Neural cell (in vitro differentiated cells): ENCODE measurements around the gene HERPUD2. TPM values are rescaled to one million over a fixed set of nuclear protein-coding genes. Genes with fewer than 3 reads are reported as not detected.

Source experiments
- H2AFZ ChIP-seq: fragments of 200-600, 300-800 bp; sonication (generic), shearing (Covaris generic); 2 replicates; pipeline ENCODE4 v1.6.0; 2014; ENCODE audit warnings: low read depth, mild to moderate bottlenecking, antibody characterized with exemption, low read length, moderate library complexity
- H3F3A ChIP-seq: fragments of 200-600 bp; shearing (Covaris generic); 2 replicates; pipeline ENCODE4 v1.6.1; 2016; ENCODE audit warnings: mild to moderate bottlenecking, moderate library complexity, mixed read lengths, antibody characterized with exemption, low read length; ENCODE audit not compliant: insufficient read depth, poor library complexity, severe bottlenecking
- H3K27ac ChIP-seq: fragments of 200-600, 300-800 bp; sonication (generic), shearing (Covaris generic); 2 replicates; pipeline ENCODE4 v1.5.1; 2014; ENCODE audit warnings: mild to moderate bottlenecking, low read length, moderate library complexity
- H3K27me3 ChIP-seq: fragments of 300-800, 200-600 bp; sonication (generic), shearing (Covaris generic); 2 replicates; pipeline ENCODE4 v1.6.0; 2014; ENCODE audit warnings: mild to moderate bottlenecking, low read depth, low read length, moderate library complexity; ENCODE audit not compliant: insufficient read depth
- H3K36me3 ChIP-seq: fragments of 300-800, 200-600 bp; sonication (generic), shearing (Covaris generic); 2 replicates; pipeline ENCODE4 v1.5.1; 2014; ENCODE audit warnings: mild to moderate bottlenecking, antibody characterized with exemption, low read length, moderate library complexity; ENCODE audit not compliant: insufficient read depth
- H3K4me2 ChIP-seq: fragments of 300-800, 200-600 bp; sonication (generic), shearing (Covaris generic); 2 replicates; pipeline ENCODE4 v1.6.0; 2014; ENCODE audit warnings: mild to moderate bottlenecking, low read length
- H3K4me3 ChIP-seq: fragments of 300-800, 200-600 bp; sonication (generic), shearing (Covaris generic); 2 replicates; pipeline ENCODE4 v1.5.1; 2014; ENCODE audit warnings: mild to moderate bottlenecking, low read length, moderate library complexity
- H3K79me2 ChIP-seq: fragments of 200-600 bp; shearing (Covaris generic); replicated peaks from 2 replicates; pipeline ENCODE4 v1.6.0; 2014; ENCODE audit warnings: mild to moderate bottlenecking, low read length, moderate library complexity; ENCODE audit not compliant: insufficient read depth
- H3K9ac ChIP-seq: fragments of 300-800, 200-600 bp; sonication (generic), shearing (Covaris generic); 2 replicates; pipeline ENCODE4 v1.6.1; 2016; ENCODE audit warnings: mild to moderate bottlenecking, low read length, mixed read lengths
- H3K9me2 ChIP-seq: fragments of 200-600 bp; shearing (Covaris generic); 2 replicates; pipeline ENCODE4 v1.6.1; 2016; ENCODE audit warnings: mild to moderate bottlenecking, low read length, mixed read lengths; ENCODE audit not compliant: insufficient read depth
- H3K9me3 ChIP-seq: fragments of 200-600, 300-800 bp; sonication (generic), shearing (Covaris generic); 2 replicates; pipeline ENCODE4 v1.6.1; 2016; ENCODE audit warnings: mild to moderate bottlenecking, mixed run types, low read length, moderate library complexity, mixed read lengths
- H4K20me1 ChIP-seq: fragments of 200-600 bp; shearing (Covaris generic); 2 replicates; pipeline ENCODE4 v1.6.1; 2016; ENCODE audit warnings: mild to moderate bottlenecking, mixed run types; ENCODE audit not compliant: insufficient read depth
- EP300 ChIP-seq: fragments of 450-650 bp; conservative IDR thresholded peaks from 2 replicates; pipeline ENCODE4 v1.6.1; 2014; ENCODE audit warnings: antibody characterized with exemption, mild to moderate bottlenecking, moderate library complexity; ENCODE audit not compliant: poor library complexity, severe bottlenecking
- EZH2 ChIP-seq: fragments of 200-600, 300-800 bp; shearing (Covaris generic), sonication (generic); IDR thresholded peaks from 2 replicates; pipeline ENCODE4 v1.6.1; 2014; ENCODE audit warnings: antibody characterized with exemption, low read length, borderline replicate concordance, mild to moderate bottlenecking; ENCODE audit not compliant: insufficient read depth, poor library complexity, severe bottlenecking
- MXI1 ChIP-seq: fragments of 450-650 bp; conservative IDR thresholded peaks from 2 replicates; pipeline ENCODE4 v1.6.1; 2014; ENCODE audit warnings: antibody characterized with exemption, mild to moderate bottlenecking; ENCODE audit not compliant: poor library complexity, severe bottlenecking
- POLR2AphosphoS5 ChIP-seq: IDR thresholded peaks from 2 replicates; pipeline ENCODE4 v1.6.1; 2012
- RAD21 ChIP-seq: fragments of 450-650 bp; conservative IDR thresholded peaks from 2 replicates; pipeline ENCODE4 v1.6.1; 2014; ENCODE audit warnings: antibody characterized with exemption, mild to moderate bottlenecking, moderate library complexity
- REST ChIP-seq: IDR thresholded peaks from 2 replicates; pipeline ENCODE4 v1.6.1; 2012; ENCODE audit warnings: borderline replicate concordance
- SMC3 ChIP-seq: fragments of 450-650 bp; conservative IDR thresholded peaks from 2 replicates; pipeline ENCODE4 v1.6.1; 2014; ENCODE audit warnings: antibody characterized with exemption, mild to moderate bottlenecking, moderate library complexity; ENCODE audit not compliant: poor library complexity
- TAF1 ChIP-seq: IDR thresholded peaks from 2 replicates; pipeline ENCODE4 v1.6.1; 2012; ENCODE audit warnings: low read depth
- polyA plus RNA-seq: library from polyadenylated mRNA; depleted of rRNA; stranded (reverse); fragments of >200 nt; gene quantifications from 2 replicates; pipeline ENCODE4 v1.2.3, GENCODE V29; 2014
- TF ChIP-seq, protein P1 (sequence below): fragments of 450-650 bp; IDR thresholded peaks from 2 replicates; pipeline ENCODE4 v1.5.1; 2014; ENCODE audit warnings: antibody characterized with exemption, mild to moderate bottlenecking, moderate library complexity; ENCODE audit not compliant: poor library complexity, severe bottlenecking

Gene HERPUD2
- polyA plus RNA-seq, 1 donor from 2014 or later = 16.7 TPM

DNA sequence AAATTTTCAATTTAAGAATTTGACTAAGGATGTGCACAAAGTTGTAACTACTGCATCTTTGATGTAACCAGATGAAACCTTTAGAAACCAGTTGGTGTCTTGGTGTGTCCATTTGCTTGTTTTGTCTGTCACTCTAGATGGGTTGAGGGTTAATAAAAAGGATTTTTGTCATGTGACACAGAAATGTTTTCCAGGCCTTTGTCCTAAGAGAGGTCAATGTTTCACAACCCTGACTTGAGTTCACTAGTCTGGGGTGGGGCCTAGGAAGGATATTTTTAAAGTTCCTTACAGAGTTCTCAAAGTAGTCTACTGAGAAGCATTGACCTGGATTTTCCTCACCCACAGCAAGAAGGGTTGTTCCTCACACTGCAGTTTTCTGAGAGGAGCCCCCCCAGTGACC lies 90.3 kb downstream of the HERPUD2 start:
- Histone ChIP-seq H3K9me2 (no peaks in the 10 kb centered on the region), H3K4me2 (no peak overlapping the region), H3K9me3 (no peaks in the 10 kb centered on the region), H3F3A (no peaks in the 10 kb centered on the region), H3K9ac (no peak overlapping the region), H3K4me3 (no peak overlapping the region), H3K36me3 (no peaks in the 10 kb centered on the region), H4K20me1 (no peaks in the 10 kb centered on the region), H3K27me3 (no peaks in the 10 kb centered on the region), H3K79me2 (no peaks in the 10 kb centered on the region), H3K27ac (no peak overlapping the region), H2AFZ (no peak overlapping the region)
- TF ChIP-seq TAF1 = no peak
- TF ChIP-seq, protein P1, sequence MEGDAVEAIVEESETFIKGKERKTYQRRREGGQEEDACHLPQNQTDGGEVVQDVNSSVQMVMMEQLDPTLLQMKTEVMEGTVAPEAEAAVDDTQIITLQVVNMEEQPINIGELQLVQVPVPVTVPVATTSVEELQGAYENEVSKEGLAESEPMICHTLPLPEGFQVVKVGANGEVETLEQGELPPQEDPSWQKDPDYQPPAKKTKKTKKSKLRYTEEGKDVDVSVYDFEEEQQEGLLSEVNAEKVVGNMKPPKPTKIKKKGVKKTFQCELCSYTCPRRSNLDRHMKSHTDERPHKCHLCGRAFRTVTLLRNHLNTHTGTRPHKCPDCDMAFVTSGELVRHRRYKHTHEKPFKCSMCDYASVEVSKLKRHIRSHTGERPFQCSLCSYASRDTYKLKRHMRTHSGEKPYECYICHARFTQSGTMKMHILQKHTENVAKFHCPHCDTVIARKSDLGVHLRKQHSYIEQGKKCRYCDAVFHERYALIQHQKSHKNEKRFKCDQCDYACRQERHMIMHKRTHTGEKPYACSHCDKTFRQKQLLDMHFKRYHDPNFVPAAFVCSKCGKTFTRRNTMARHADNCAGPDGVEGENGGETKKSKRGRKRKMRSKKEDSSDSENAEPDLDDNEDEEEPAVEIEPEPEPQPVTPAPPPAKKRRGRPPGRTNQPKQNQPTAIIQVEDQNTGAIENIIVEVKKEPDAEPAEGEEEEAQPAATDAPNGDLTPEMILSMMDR = no peak
- no peak for TF ChIP-seq REST
- no peak for TF ChIP-seq POLR2AphosphoS5
- TF ChIP-seq EP300 = no peak
- TF ChIP-seq EZH2 = no peak
- no peak for TF ChIP-seq SMC3
- TF ChIP-seq MXI1 = no peak
- TF ChIP-seq RAD21 = no peak

DNA sequence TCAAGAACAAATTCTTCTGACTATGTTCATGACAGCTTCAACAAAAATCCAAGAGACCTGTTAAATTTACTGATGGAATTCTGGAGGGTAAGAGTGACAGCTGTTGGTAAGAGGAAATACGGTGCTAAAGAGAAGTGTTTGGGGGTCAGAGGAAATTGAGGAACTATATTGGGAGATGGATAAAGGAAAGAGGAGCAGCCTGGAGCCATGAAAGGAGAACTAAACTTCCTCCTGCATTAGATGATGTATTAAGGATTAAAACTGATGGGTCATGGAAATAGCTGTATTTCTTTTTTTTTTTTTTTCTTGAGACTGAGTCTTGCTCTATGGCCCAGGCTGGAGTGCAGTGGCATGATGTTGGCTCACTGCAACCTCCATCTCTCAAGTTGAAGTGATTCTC lies 95.3 kb downstream of the HERPUD2 start:
- no peaks in the 10 kb centered on the region for H3K9me2 ChIP-seq
- H4K20me1 ChIP-seq = no peaks in the 10 kb centered on the region
- TF ChIP-seq TAF1 = no peak
- no peak for TF ChIP-seq MXI1
- TF ChIP-seq, protein P1 = no peak
- no peak for TF ChIP-seq RAD21
- TF ChIP-seq EP300 = no peak
- TF ChIP-seq POLR2AphosphoS5 = no peak
- TF ChIP-seq EZH2 = no peak
- no peak for TF ChIP-seq SMC3
- TF ChIP-seq REST = no peak
- H3K4me2 ChIP-seq = peak overlapping the region; percentile 31
- H3K27ac ChIP-seq = peak overlapping the region; percentile 81
- peak overlapping the region; percentile 46 for H3K4me3 ChIP-seq
- H3K36me3 ChIP-seq = no peaks in the 10 kb centered on the region
- no peaks in the 10 kb centered on the region for H3K79me2 ChIP-seq
- peaks cover 4% of the 10 kb centered on the region for H3F3A ChIP-seq
- H3K9ac ChIP-seq = no peak overlapping the region
- no peaks in the 10 kb centered on the region for H3K9me3 ChIP-seq
- H2AFZ ChIP-seq = no peak overlapping the region
- H3K27me3 ChIP-seq = no peaks in the 10 kb centered on the region
